NT2/D1 (cell line): ENCODE results near the gene ACSM2B.

ENCODE experiments used
- YY1 ChIP-seq: IDR thresholded peaks from 2 replicates; pipeline ENCODE4 v1.6.1; 2011; ENCODE audit not compliant: insufficient read length, insufficient read depth
- ZNF274 ChIP-seq: IDR thresholded peaks from 2 replicates; pipeline ENCODE4 v1.6.1; 2011; ENCODE audit warnings: mild to moderate bottlenecking, low read depth, low read length

DNA sequence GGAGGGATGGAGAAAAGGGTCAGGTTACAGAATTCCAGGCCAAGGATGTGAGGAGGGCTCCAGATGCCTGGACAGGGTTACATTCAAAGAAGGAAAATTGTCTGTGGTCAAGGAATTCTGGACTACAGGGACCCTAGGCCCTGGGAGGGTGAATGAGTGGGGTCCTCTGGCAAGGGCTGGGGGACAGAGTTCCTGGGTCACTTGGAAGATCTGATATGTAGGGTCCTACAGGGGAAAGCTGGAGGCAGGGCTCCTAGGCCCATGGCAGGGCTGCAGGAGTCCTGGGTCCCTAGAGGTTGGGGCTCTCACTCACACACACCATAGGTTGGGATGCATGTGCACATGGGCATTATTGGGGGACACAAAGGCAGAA lies 46.3 kb upstream of the ACSM2B start:
- TF ChIP-seq ZNF274 = no peak
- TF ChIP-seq YY1 = no peak
